A673 (cell line): ENCODE data around the gene TLCD3B. TPM values are rescaled to one million over a fixed set of nuclear protein-coding genes. Genes with fewer than 3 reads are reported as not detected.

Source experiments
- BruUV-seq: library from RNA; stranded (reverse); fragments of 400-500 nt; replicated peaks from 2 replicates; lab custom pipeline; 2021; lab: Mats Ljungman, UMichigan
- CTCF ChIA-PET: fragments of 300-600 bp; sonication (Branson Sonifier 250); formaldehyde crosslinking; loops from one replicate; lab custom pipeline; 2022; ENCODE audit warnings: antibody characterized with exemption; lab: Charles Lee
- POLR2A ChIA-PET: fragments of 300-600 bp; sonication (Branson Sonifier 250); formaldehyde crosslinking; loops from one replicate; lab custom pipeline; 2022; ENCODE audit warnings: antibody characterized with exemption; ENCODE audit not compliant: low non-redundant PET; lab: Charles Lee
- DNase-seq: peaks from one replicate; pipeline ENCODE4 v3.0.0-alpha.2; 2015; ENCODE audit warnings: low spot score
- H3K27ac ChIP-seq: fragments of 200-600 bp; sonication (generic); 2 replicates; pipeline ENCODE4 v1.5.1; 2016; ENCODE audit warnings: mixed run types, low read depth, mild to moderate bottlenecking, mixed read lengths, antibody characterized with exemption, low read length; ENCODE audit not compliant: poor library complexity, severe bottlenecking
- H3K27me3 ChIP-seq: fragments of 200-600 bp; sonication (generic); replicated peaks from 2 replicates; pipeline ENCODE4 v1.6.1; 2017; ENCODE audit warnings: mixed run types, low read depth, mild to moderate bottlenecking, mixed read lengths, antibody characterized with exemption, low read length; ENCODE audit not compliant: insufficient read depth, poor library complexity
- H3K36me3 ChIP-seq: fragments of 200-600 bp; sonication (generic); 2 replicates; pipeline ENCODE4 v1.6.1; 2016; ENCODE audit warnings: mixed run types, mild to moderate bottlenecking, mixed read lengths, antibody characterized with exemption, low read length; ENCODE audit not compliant: insufficient read depth, poor library complexity, severe bottlenecking
- H3K4me1 ChIP-seq: fragments of 200-600 bp; sonication (generic); 2 replicates; pipeline ENCODE4 v1.6.1; 2017; ENCODE audit warnings: mixed run types, mild to moderate bottlenecking, mixed read lengths, antibody characterized with exemption, low read length; ENCODE audit not compliant: insufficient read depth, poor library complexity, severe bottlenecking
- H3K4me3 ChIP-seq: fragments of 200-600 bp; sonication (generic); 2 replicates; pipeline ENCODE4 v1.5.1; 2016; ENCODE audit warnings: low read depth, mixed run types, mild to moderate bottlenecking, mixed read lengths, low read length; ENCODE audit not compliant: poor library complexity, severe bottlenecking
- H3K9me3 ChIP-seq: fragments of 200-600 bp; sonication (generic); 2 replicates; pipeline ENCODE4 v1.6.1; 2016; ENCODE audit warnings: mixed run types, low read depth, mild to moderate bottlenecking, mixed read lengths, antibody characterized with exemption, low read length; ENCODE audit not compliant: poor library complexity, severe bottlenecking
- CTCF ChIP-seq: fragments of 300-800, 200-600 bp; sonication (generic); conservative IDR thresholded peaks from 2 replicates; pipeline ENCODE4 v1.5.1; 2017; ENCODE audit warnings: low read depth, mild to moderate bottlenecking, antibody characterized with exemption, low read length, moderate library complexity, mixed read lengths
- EZH2 ChIP-seq: fragments of 200-600 bp; sonication (generic); IDR thresholded peaks from 2 replicates; pipeline ENCODE4 v1.6.1; 2017; ENCODE audit warnings: borderline replicate concordance, low read depth, mild to moderate bottlenecking, mixed read lengths, antibody characterized with exemption, low read length; ENCODE audit not compliant: poor library complexity, severe bottlenecking
- intact Hi-C: fragments of 100-400 bp; cut with micrococcal nuclease; formaldehyde crosslinking; loops from one replicate; pipeline ENCODE4 v1.10.0; 2022; ENCODE audit not compliant: unreplicated experiment
- total RNA-seq: library from RNA; stranded (reverse); gene quantifications from 2 replicates; pipeline ENCODE4 v1.2.3, GENCODE V29; 2021

Gene TLCD3B
- total RNA-seq, 1 experiment from 2014 or later = 1.9 TPM

GRCh38 chr16:30065943-30066760 lies 35.1 kb upstream of the TLCD3B start:
- BruUV-seq = TSS peak; percentile 32
- intact Hi-C loops = loop anchor here (10.0 kb wide), 1 partner anchor 629 kb away; the partner anchor contains the start of gene SRCAP
- TF ChIP-seq CTCF (no peak), EZH2 (no peak)

GRCh38 chr16:30065102-30065942 lies 34.3 kb upstream of the TLCD3B start, which contains the start of gene ALDOA:
Gene ALDOA, plus strand, starts transcription at chr16:30065760. Its CDS starts 1,138 bp downstream, at chr16:30066898.
- Histone ChIP-seq H3K9me3 (no peaks in the 10 kb centered on the region), H3K27me3 (no peaks in the 10 kb centered on the region), H3K4me1 (peaks cover 47% of the 10 kb centered on the region), H3K36me3 (peaks cover 41% of the 10 kb centered on the region), H3K4me3 (peak within 1 kb of the TSS; percentile 85), H3K27ac (peak within 1 kb of the TSS; percentile 97)
- peak; percentile 99 for DNase-seq
- no peak for TF ChIP-seq EZH2
- no peak for TF ChIP-seq CTCF
- ChIA-PET CTCF (no interaction called here), POLR2A (interaction anchor here (0.6 to 0.7 kb wide), 2 partner anchors 26 to 1077 kb away, joined by 3 read pairs; partner anchors contain the start of gene TBX6)
- intact Hi-C loops = loop anchor here (10.0 kb wide), 1 partner anchor 629 kb away; the partner anchor contains the start of gene SRCAP
- BruUV-seq = TSS peak; percentile 85

More at GRCh38 chr16:30065943-30066760, 35.1 kb upstream of the TLCD3B start:
- Histone ChIP-seq H3K27ac (peak overlapping the region; percentile 97), H3K27me3 (no peaks in the 10 kb centered on the region), H3K36me3 (peaks cover 49% of the 10 kb centered on the region), H3K9me3 (no peaks in the 10 kb centered on the region), H3K4me1 (peaks cover 39% of the 10 kb centered on the region), H3K4me3 (peak overlapping the region; percentile 85)
- POLR2A ChIA-PET = interaction anchor here (0.6 kb wide), 2 partner anchors 413 to 1076 kb away, joined by 3 to 20 read pairs; no protein-coding TSS in a partner anchor
- no peak for DNase-seq
- CTCF ChIA-PET = no interaction called here

- peaks cover 39% of the 10 kb centered on the region for H3K36me3 ChIP-seq
- TF ChIP-seq EZH2 (no peak), CTCF (no peak)
- intact Hi-C loops = loop anchor here (10.0 kb wide), 1 partner anchor 630 kb away; the partner anchor contains the start of gene SRCAP
- peaks cover 47% of the 10 kb centered on the region for H3K4me1 ChIP-seq
- no TSS peak for BruUV-seq
- no peaks in the 10 kb centered on the region for H3K9me3 ChIP-seq
- ChIA-PET POLR2A (no interaction called here), CTCF (no interaction called here)
- no peaks in the 10 kb centered on the region for H3K27me3 ChIP-seq
- peak overlapping the region; percentile 85 for H3K4me3 ChIP-seq
- H3K27ac ChIP-seq = peak overlapping the region; percentile 97
- DNase-seq = no peak
Measured at GRCh38 chr16:30064729-30065101, 33.6 kb upstream of the TLCD3B start.
